ES-I3 (cell line): ENCODE measurements around the gene CP.

Source experiments
- H3K36me3 ChIP-seq: 2 replicates; pipeline ENCODE4 v1.6.1; 2013; ENCODE audit warnings: mild to moderate bottlenecking, low read length, control low read depth, moderate library complexity; ENCODE audit not compliant: insufficient read depth
- H3K4me1 ChIP-seq: 2 replicates; pipeline ENCODE4 v1.6.1; 2013; ENCODE audit warnings: mild to moderate bottlenecking, control low read depth, low read length; ENCODE audit not compliant: insufficient read depth
- H3K9ac ChIP-seq: 2 replicates; pipeline ENCODE4 v1.6.1; 2013; ENCODE audit warnings: low read depth, mild to moderate bottlenecking, low read length, moderate library complexity
- H3K9me3 ChIP-seq: 2 replicates; pipeline ENCODE4 v1.6.1; 2013; ENCODE audit warnings: mild to moderate bottlenecking, low read length, moderate library complexity; ENCODE audit not compliant: control insufficient read depth, insufficient read depth

Gene CP

GRCh38 chr3:149181182-149181581 lies 40.4 kb downstream of the CP start:
- peaks cover 10% of the 10 kb centered on the region; the same call in 1 of the 2 replicates for H3K36me3 ChIP-seq
- peaks cover 10% of the 10 kb centered on the region; the same call in 1 of the 2 replicates for H3K4me1 ChIP-seq
- no peaks in the 10 kb centered on the region for H3K9me3 ChIP-seq

GRCh38 chr3:149180057-149180573 lies 41.5 kb downstream of the CP start:
- peaks cover 13% of the 10 kb centered on the region; the same call in 1 of the 2 replicates for H3K36me3 ChIP-seq
- no peak overlapping the region for H3K9ac ChIP-seq
- no peaks in the 10 kb centered on the region for H3K9me3 ChIP-seq
- 0 out of 2 replicates have a peak, but pooled peaks cover 1% of the 10 kb centered on the region for H3K4me1 ChIP-seq

More at GRCh38 chr3:149181182-149181581, 40.4 kb downstream of the CP start:
- H3K9ac ChIP-seq = no peak overlapping the region

GRCh38 chr3:149179220-149179619 lies 42.4 kb downstream of the CP start:
- H3K36me3 ChIP-seq = peaks cover 13% of the 10 kb centered on the region; the same call in 1 of the 2 replicates
- no peak overlapping the region for H3K9ac ChIP-seq
- H3K9me3 ChIP-seq = no peaks in the 10 kb centered on the region
- H3K4me1 ChIP-seq = no peaks in the 10 kb centered on the region

- no peaks in the 10 kb centered on the region for H3K4me1 ChIP-seq
- no peak overlapping the region for H3K9ac ChIP-seq
- H3K9me3 ChIP-seq = no peaks in the 10 kb centered on the region
- H3K36me3 ChIP-seq = peaks cover 13% of the 10 kb centered on the region
These were observed 44.5 kb downstream of the CP start for GRCh38 chr3:149177122-149177521.

GRCh38 chr3:149174901-149175300 lies 46.7 kb downstream of the CP start:
- peaks cover 16% of the 10 kb centered on the region for H3K36me3 ChIP-seq
- no peaks in the 10 kb centered on the region for H3K4me1 ChIP-seq
- H3K9me3 ChIP-seq = no peaks in the 10 kb centered on the region; the same call in 1 of the 2 replicates
- no peak overlapping the region for H3K9ac ChIP-seq

GRCh38 chr3:149170672-149171071 lies 51.0 kb downstream of the CP start:
- no peak overlapping the region for H3K9ac ChIP-seq
- no peaks in the 10 kb centered on the region for H3K4me1 ChIP-seq
- H3K36me3 ChIP-seq = peaks cover 17% of the 10 kb centered on the region
- H3K9me3 ChIP-seq = no peaks in the 10 kb centered on the region; the same call in 1 of the 2 replicates

GRCh38 chr3:149167898-149168297 lies 53.7 kb downstream of the CP start:
- Histone ChIP-seq H3K36me3 (peaks cover 25% of the 10 kb centered on the region), H3K9ac (no peak overlapping the region), H3K9me3 (no peaks in the 10 kb centered on the region; the same call in 1 of the 2 replicates), H3K4me1 (no peaks in the 10 kb centered on the region)

GRCh38 chr3:149163066-149163465 lies 58.6 kb downstream of the CP start:
- no peak overlapping the region for H3K9ac ChIP-seq
- no peaks in the 10 kb centered on the region for H3K4me1 ChIP-seq
- peaks cover 17% of the 10 kb centered on the region for H3K36me3 ChIP-seq
- no peaks in the 10 kb centered on the region for H3K9me3 ChIP-seq

- H3K36me3 ChIP-seq = peaks cover 25% of the 10 kb centered on the region
- no peak overlapping the region for H3K9ac ChIP-seq
- H3K9me3 ChIP-seq = no peaks in the 10 kb centered on the region
- no peaks in the 10 kb centered on the region for H3K4me1 ChIP-seq
These were observed 59.6 kb downstream of the CP start for GRCh38 chr3:149162007-149162406.

- H3K9me3 ChIP-seq = no peaks in the 10 kb centered on the region
- peaks cover 28% of the 10 kb centered on the region for H3K36me3 ChIP-seq
- no peaks in the 10 kb centered on the region for H3K4me1 ChIP-seq
- H3K9ac ChIP-seq = no peak overlapping the region
These were observed 60.8 kb downstream of the CP start for GRCh38 chr3:149160754-149161300.

GRCh38 chr3:149153402-149153801 lies 68.2 kb downstream of the CP start:
- Histone ChIP-seq H3K36me3 (peaks cover 26% of the 10 kb centered on the region), H3K9ac (no peak overlapping the region), H3K9me3 (no peaks in the 10 kb centered on the region), H3K4me1 (peaks cover 10% of the 10 kb centered on the region; the same call in 1 of the 2 replicates)

- no peak overlapping the region for H3K9ac ChIP-seq
- H3K36me3 ChIP-seq = peaks cover 23% of the 10 kb centered on the region
- peaks cover 10% of the 10 kb centered on the region; the same call in 1 of the 2 replicates for H3K4me1 ChIP-seq
- H3K9me3 ChIP-seq = no peaks in the 10 kb centered on the region
These were observed 69.2 kb downstream of the CP start for GRCh38 chr3:149152420-149152819.

- Histone ChIP-seq H3K9ac (no peak overlapping the region), H3K4me1 (peaks cover 10% of the 10 kb centered on the region; the same call in 1 of the 2 replicates), H3K9me3 (no peaks in the 10 kb centered on the region), H3K36me3 (peaks cover 20% of the 10 kb centered on the region)
These were observed 69.8 kb downstream of the CP start for GRCh38 chr3:149151843-149152242.

GRCh38 chr3:149150436-149150835 lies 71.2 kb downstream of the CP start:
- Histone ChIP-seq H3K9ac (no peak overlapping the region), H3K36me3 (peaks cover 14% of the 10 kb centered on the region), H3K9me3 (no peaks in the 10 kb centered on the region), H3K4me1 (peaks cover 10% of the 10 kb centered on the region; the same call in 1 of the 2 replicates)

- Histone ChIP-seq H3K36me3 (peaks cover 19% of the 10 kb centered on the region), H3K9me3 (no peaks in the 10 kb centered on the region), H3K4me1 (no peaks in the 10 kb centered on the region; the same call in 1 of the 2 replicates), H3K9ac (no peak overlapping the region)
These were observed 75.7 kb downstream of the CP start for GRCh38 chr3:149145974-149146373.
